Mesothelial cell of epicardium (in vitro differentiated cells): ENCODE data around the gene ERBB2. TPM values are rescaled to one million over a fixed set of nuclear protein-coding genes. Genes with fewer than 3 reads are reported as not detected.
A peak's percentile ranks its signal among the peaks of the same experiment; 100 is the strongest.

ENCODE experiments used
- DNase-seq, 2 experiments: peaks; one replicate each; pipeline ENCODE4 v3.0.0; 2021; ENCODE audit warnings: low spot score in 2 of 2; ENCODE audit not compliant: unreplicated experiment in 2 of 2
- H3K27ac Mint-ChIP-seq: 2 replicates; pipeline ENCODE4 v1.8.0; 2021; ENCODE audit warnings: mixed read lengths
- H3K27me3 Mint-ChIP-seq: 2 replicates; pipeline ENCODE4 v1.8.0; 2021; ENCODE audit warnings: low read depth, mixed read lengths
- H3K36me3 Mint-ChIP-seq: 2 replicates; pipeline ENCODE4 v1.8.0; 2021; ENCODE audit warnings: mixed read lengths
- H3K4me1 Mint-ChIP-seq: 2 replicates; pipeline ENCODE4 v1.8.0; 2021; ENCODE audit warnings: mixed read lengths
- H3K4me3 Mint-ChIP-seq: 2 replicates; pipeline ENCODE4 v1.8.0; 2021; ENCODE audit warnings: mild to moderate bottlenecking, moderate library complexity, mixed read lengths
- H3K9me3 Mint-ChIP-seq: 2 replicates; pipeline ENCODE4 v1.8.0; 2021; ENCODE audit warnings: mixed read lengths
- total RNA-seq: library from RNA; stranded (reverse); gene quantifications from 3 replicates; pipeline ENCODE4 v1.2.1, GENCODE V29; 2021
- TF ChIP-seq, protein P1 (sequence below): fragments of 200-600 bp; sonication (generic); IDR thresholded peaks from one replicate; pipeline ENCODE4 v1.5.0; 2021; ENCODE audit warnings: antibody characterized with exemption; ENCODE audit not compliant: unreplicated experiment

ERBB2 gene
- total RNA-seq, 1 donor from 2014 or later = 141 TPM

DNA sequence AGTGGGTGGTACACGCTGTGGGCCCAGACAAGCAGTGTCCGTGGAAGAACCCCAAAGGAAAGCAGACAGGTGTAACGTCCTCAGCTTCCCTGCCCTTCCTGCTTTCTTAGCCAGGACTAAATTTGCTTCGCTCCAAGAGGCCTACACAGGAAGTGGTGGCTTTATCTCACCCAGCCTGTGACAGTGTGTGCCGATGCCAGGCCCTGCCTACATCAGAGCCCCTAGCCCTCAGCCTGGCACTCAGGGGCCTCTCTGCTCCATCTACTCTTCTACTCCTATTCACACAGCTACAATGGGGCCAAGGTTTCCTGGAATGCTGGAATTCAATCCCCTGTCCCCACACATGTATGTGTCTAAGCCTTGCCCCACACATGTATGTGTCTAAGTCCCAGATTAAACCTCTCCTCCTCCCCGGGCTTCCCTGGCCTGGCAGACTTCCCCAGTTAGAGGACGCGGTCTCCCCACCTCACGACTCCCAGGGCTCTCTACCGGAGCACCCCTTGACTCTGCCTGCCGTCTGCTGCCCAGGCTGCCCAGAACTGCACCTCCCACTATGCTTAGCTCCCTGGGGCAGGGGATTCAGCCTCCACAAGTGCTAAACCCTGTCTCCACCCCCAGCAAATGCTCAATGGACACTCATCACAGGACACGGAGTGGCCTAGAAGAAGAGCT lies 20.2 kb upstream of the ERBB2 start:
- H3K27ac Mint-ChIP-seq = no peak overlapping the region
- no peaks in the 10 kb centered on the region for H3K9me3 Mint-ChIP-seq
- H3K27me3 Mint-ChIP-seq = no peaks in the 10 kb centered on the region
- no peak overlapping the region for H3K4me3 Mint-ChIP-seq
- no peak for DNase-seq
- TF ChIP-seq, protein P1, sequence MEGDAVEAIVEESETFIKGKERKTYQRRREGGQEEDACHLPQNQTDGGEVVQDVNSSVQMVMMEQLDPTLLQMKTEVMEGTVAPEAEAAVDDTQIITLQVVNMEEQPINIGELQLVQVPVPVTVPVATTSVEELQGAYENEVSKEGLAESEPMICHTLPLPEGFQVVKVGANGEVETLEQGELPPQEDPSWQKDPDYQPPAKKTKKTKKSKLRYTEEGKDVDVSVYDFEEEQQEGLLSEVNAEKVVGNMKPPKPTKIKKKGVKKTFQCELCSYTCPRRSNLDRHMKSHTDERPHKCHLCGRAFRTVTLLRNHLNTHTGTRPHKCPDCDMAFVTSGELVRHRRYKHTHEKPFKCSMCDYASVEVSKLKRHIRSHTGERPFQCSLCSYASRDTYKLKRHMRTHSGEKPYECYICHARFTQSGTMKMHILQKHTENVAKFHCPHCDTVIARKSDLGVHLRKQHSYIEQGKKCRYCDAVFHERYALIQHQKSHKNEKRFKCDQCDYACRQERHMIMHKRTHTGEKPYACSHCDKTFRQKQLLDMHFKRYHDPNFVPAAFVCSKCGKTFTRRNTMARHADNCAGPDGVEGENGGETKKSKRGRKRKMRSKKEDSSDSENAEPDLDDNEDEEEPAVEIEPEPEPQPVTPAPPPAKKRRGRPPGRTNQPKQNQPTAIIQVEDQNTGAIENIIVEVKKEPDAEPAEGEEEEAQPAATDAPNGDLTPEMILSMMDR = no peak
- peaks cover 18% of the 10 kb centered on the region for H3K36me3 Mint-ChIP-seq
- peaks cover 25% of the 10 kb centered on the region for H3K4me1 Mint-ChIP-seq

- Mint-ChIP-seq H3K27ac (no peak overlapping the region), H3K4me1 (peaks cover 9% of the 10 kb centered on the region), H3K9me3 (no peaks in the 10 kb centered on the region), H3K4me3 (no peak overlapping the region), H3K27me3 (no peaks in the 10 kb centered on the region), H3K36me3 (peaks cover 22% of the 10 kb centered on the region)
- TF ChIP-seq, protein P1 = no peak
- no peak for DNase-seq
Observed at GRCh38 chr17:39683295-39683939, 16.4 kb upstream of the ERBB2 start.

GRCh38 chr17:39684369-39685192 lies 15.3 kb upstream of the ERBB2 start:
- H3K36me3 Mint-ChIP-seq = peaks cover 22% of the 10 kb centered on the region
- H3K27me3 Mint-ChIP-seq = no peaks in the 10 kb centered on the region
- H3K9me3 Mint-ChIP-seq = no peaks in the 10 kb centered on the region
- H3K4me3 Mint-ChIP-seq = no peak overlapping the region
- H3K27ac Mint-ChIP-seq = no peak overlapping the region
- no peak for DNase-seq
- peaks cover 18% of the 10 kb centered on the region for H3K4me1 Mint-ChIP-seq
- TF ChIP-seq, protein P1 = no peak

DNA sequence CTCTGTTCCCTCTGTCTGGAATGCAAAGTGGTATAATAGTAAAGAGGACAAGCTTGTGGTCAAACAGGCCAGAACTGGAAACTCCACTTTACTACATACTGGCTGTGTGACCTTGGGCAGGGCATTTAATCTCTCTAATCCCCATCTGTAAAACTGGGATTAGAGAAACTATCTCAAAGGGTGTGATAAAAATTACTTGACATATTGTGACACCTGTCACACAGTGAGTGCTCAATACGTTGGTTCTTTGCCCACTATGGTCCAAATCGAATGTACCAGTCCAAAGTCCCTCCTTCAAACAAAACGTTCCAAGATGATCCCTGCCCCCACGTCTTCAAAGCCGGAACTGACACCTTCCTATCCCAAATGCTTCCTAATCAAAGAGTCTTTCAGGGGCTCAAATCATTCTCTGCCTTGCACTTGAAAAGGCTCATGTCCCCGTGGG lies 12.7 kb upstream of the ERBB2 start:
- DNase-seq = no peak
- no peaks in the 10 kb centered on the region for H3K9me3 Mint-ChIP-seq
- H3K4me3 Mint-ChIP-seq = peak overlapping the region; percentile 97
- H3K36me3 Mint-ChIP-seq = peaks cover 10% of the 10 kb centered on the region
- H3K27me3 Mint-ChIP-seq = no peaks in the 10 kb centered on the region
- TF ChIP-seq, protein P1 = no peak
- peak overlapping the region; percentile 98 for H3K27ac Mint-ChIP-seq
- peaks cover 18% of the 10 kb centered on the region for H3K4me1 Mint-ChIP-seq

- H3K36me3 Mint-ChIP-seq = peaks cover 10% of the 10 kb centered on the region
- no peaks in the 10 kb centered on the region for H3K9me3 Mint-ChIP-seq
- peaks cover 18% of the 10 kb centered on the region for H3K4me1 Mint-ChIP-seq
- peak within 1 kb of the TSS; percentile 97 for H3K4me3 Mint-ChIP-seq
- peak; percentile 79 to 86 for DNase-seq
- TF ChIP-seq, protein P1 = no peak
- H3K27ac Mint-ChIP-seq = peak within 1 kb of the TSS; percentile 98
- H3K27me3 Mint-ChIP-seq = no peaks in the 10 kb centered on the region
Observed at GRCh38 chr17:39687546-39688474, 12.1 kb upstream of the ERBB2 start, which contains the start of gene PGAP3. Gene PGAP3 (minus strand): TSS chr17:39688057. CDS start chr17:39688014, 43 bp downstream.
